Activated T-helper 2 cell treated with anti-CD3 and anti-CD28 coated beads, Interferon-gamma antibody, Interleukin-2, Interleukin-4, amounts not matched to agents 10 μg/mL and 5 μg/mL and 100 μg/mL, durations not matched to agents 14 hours and 24 hours and 36 hours (primary cell): ENCODE measurements around the gene ARHGAP10. TPM values are rescaled to one million over a fixed set of nuclear protein-coding genes. Genes with fewer than 3 reads are reported as not detected.
A peak's percentile ranks its signal among the peaks of the same experiment; 100 is the strongest.

Experiments used
- DNase-seq: peaks from one replicate; pipeline ENCODE4 v3.0.0; 2021; ENCODE audit warnings: low spot score
- H3K27ac Mint-ChIP-seq: one replicate; pipeline ENCODE4 v1.8.0; 2021; ENCODE audit warnings: mixed read lengths
- H3K27me3 Mint-ChIP-seq: one replicate; pipeline ENCODE4 v1.8.0; 2021; ENCODE audit warnings: low read depth, mixed read lengths
- H3K36me3 Mint-ChIP-seq: one replicate; pipeline ENCODE4 v1.8.0; 2021; ENCODE audit warnings: low read depth, mixed read lengths
- H3K4me1 Mint-ChIP-seq: one replicate; pipeline ENCODE4 v1.8.0; 2021; ENCODE audit warnings: low read depth, mixed read lengths
- H3K4me3 Mint-ChIP-seq: one replicate; pipeline ENCODE4 v1.8.0; 2021; ENCODE audit warnings: low read depth, mild to moderate bottlenecking, moderate library complexity, mixed read lengths
- H3K9me3 Mint-ChIP-seq: one replicate; pipeline ENCODE4 v1.8.0; 2021; ENCODE audit warnings: mixed read lengths
- intact Hi-C: fragments of 100-400 bp; cut with micrococcal nuclease; formaldehyde crosslinking; loops from one replicate; pipeline ENCODE4 v1.15.1; 2023
- total RNA-seq: library from RNA; stranded (reverse); gene quantifications from 2 replicates; pipeline ENCODE4 v1.2.3, GENCODE V29; 2022

ARHGAP10 gene
- total RNA-seq, 1 donor from 2014 or later = 18.5 TPM

DNA sequence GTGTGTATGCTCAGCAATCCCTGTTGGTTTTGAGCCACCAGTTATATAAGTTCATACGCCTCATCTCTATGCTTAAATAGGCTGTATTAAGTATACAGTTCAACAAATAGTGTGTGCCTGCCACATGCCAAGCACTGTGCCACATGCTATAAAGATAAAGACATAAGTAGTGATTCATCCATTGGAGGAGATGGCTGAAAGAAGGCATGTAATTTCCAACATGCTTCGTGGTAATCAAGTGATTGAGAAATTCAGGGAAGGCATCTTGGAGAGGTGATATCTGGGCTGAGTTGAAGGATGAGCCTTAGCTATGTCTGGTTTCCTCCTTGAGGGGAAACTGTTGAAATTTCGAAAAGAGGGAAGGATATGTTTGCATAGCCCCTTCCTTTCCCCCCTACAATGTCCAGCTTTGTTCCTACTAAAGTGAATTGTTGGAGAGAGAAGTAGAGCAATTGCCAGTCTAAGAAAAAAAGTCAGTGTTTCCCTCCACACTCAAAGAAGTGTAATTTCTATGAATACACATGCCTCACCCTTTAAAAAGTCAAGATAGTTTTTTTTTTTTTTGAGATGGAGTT lies 96.5 kb downstream of the ARHGAP10 start:
- H3K27me3 Mint-ChIP-seq = no peaks in the 10 kb centered on the region
- intact Hi-C loops = no loop called here

DNA sequence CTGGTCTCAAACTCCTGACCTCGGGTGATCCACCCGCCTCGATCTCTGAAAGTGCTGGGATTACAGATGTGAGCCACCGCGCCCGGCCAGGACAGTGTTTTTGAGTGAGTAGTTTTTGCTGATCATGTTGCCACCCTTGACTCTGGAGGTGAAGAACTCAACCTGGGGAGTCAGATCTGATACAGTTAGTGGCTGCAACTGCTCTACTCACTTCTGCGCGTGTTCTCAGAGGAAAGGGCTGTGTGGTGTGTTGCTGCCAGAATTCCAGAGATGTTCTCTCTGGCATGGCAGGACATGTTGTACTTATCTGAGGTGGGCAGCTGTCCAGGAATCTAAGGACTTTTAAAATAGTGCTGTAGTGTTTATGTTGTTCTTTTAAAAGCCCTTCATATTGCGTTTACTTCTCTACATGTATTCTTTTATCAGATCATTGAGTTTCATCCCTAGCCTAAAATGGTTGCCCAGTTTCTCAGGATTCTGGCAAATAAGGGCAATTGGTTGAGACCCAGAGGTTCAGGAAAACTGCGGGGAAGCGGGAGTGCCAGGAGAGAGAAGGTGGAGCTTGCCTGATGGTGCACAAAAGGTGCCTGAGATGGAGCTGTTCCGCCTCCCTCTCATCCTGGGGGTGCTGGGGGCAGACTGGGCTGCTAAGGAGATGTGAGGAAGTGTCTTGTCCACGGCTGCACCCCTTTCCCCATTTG lies 97.7 kb downstream of the ARHGAP10 start:
- Mint-ChIP-seq H3K4me1 (peaks cover 20% of the 10 kb centered on the region), H3K4me3 (no peak overlapping the region), H3K9me3 (no peaks in the 10 kb centered on the region), H3K27me3 (no peaks in the 10 kb centered on the region), H3K36me3 (peaks cover 23% of the 10 kb centered on the region), H3K27ac (no peak overlapping the region)
- intact Hi-C loops = no loop called here
- DNase-seq = no peak

More for the DNA sequence above, 96.5 kb downstream of the ARHGAP10 start:
- H3K4me1 Mint-ChIP-seq = peaks cover 17% of the 10 kb centered on the region
- no peak overlapping the region for H3K27ac Mint-ChIP-seq
- peaks cover 30% of the 10 kb centered on the region for H3K36me3 Mint-ChIP-seq
- H3K4me3 Mint-ChIP-seq = no peak overlapping the region
- no peaks in the 10 kb centered on the region for H3K9me3 Mint-ChIP-seq
- no peak for DNase-seq

DNA sequence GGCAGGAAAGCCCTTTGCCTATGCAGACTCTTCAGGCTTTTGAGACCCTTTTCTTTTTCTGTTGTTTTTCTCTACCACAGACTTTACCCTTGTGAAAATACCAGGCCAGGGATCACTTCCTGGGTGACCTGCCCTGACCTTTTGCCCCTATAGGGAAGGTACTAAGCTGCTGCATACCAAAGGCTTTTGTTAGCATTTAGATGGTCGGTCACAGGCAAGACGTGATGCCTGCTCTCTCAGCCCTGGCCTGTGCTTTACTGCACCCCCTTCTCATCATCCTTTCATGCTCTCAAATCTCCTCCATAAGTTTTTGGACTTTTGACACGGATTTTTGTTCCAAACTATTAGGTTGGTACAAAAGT lies 98.2 kb downstream of the ARHGAP10 start:
- intact Hi-C loops = no loop called here
- Mint-ChIP-seq H3K36me3 (peaks cover 22% of the 10 kb centered on the region), H3K27ac (no peak overlapping the region), H3K9me3 (no peaks in the 10 kb centered on the region), H3K27me3 (no peaks in the 10 kb centered on the region), H3K4me3 (no peak overlapping the region), H3K4me1 (peaks cover 20% of the 10 kb centered on the region)
- no peak for DNase-seq

GRCh38 chr4:147830987-147831386 lies 99.1 kb downstream of the ARHGAP10 start:
- peaks cover 17% of the 10 kb centered on the region for H3K4me1 Mint-ChIP-seq
- no peak overlapping the region for H3K4me3 Mint-ChIP-seq
- peaks cover 22% of the 10 kb centered on the region for H3K36me3 Mint-ChIP-seq
- no peaks in the 10 kb centered on the region for H3K27me3 Mint-ChIP-seq
- intact Hi-C loops = no loop called here
- DNase-seq = no peak
- H3K27ac Mint-ChIP-seq = no peak overlapping the region
- H3K9me3 Mint-ChIP-seq = no peaks in the 10 kb centered on the region

GRCh38 chr4:147831551-147832171 lies 99.8 kb downstream of the ARHGAP10 start:
- Mint-ChIP-seq H3K4me1 (peaks cover 18% of the 10 kb centered on the region), H3K4me3 (no peak overlapping the region), H3K36me3 (peaks cover 18% of the 10 kb centered on the region), H3K9me3 (no peaks in the 10 kb centered on the region), H3K27me3 (no peaks in the 10 kb centered on the region), H3K27ac (no peak overlapping the region)
- no peak for DNase-seq
- intact Hi-C loops = no loop called here

DNA sequence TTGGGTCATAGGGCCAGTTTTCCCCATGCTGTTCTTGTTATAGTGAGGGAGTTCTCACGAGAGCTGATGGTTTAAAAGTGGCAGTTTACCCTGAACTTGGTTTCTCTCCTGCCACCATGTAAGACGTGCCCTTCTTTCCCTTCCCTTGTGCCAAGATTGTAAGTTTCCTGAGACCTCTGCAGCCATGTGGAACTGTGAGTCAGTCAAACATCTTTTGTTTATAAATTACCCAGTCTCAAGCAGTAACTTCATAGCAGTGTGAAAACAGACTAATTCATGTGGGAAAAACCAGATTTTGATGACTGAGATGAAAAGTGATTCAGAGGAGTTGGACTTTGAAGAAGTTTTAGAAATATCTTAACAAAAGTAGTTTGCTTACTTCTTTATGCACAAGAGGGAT lies 101.4 kb downstream of the ARHGAP10 start:
- H3K27ac Mint-ChIP-seq = peak overlapping the region; percentile 74
- H3K4me3 Mint-ChIP-seq = no peak overlapping the region
- H3K9me3 Mint-ChIP-seq = no peaks in the 10 kb centered on the region
- H3K27me3 Mint-ChIP-seq = no peaks in the 10 kb centered on the region
- no peak for DNase-seq
- intact Hi-C loops = no loop called here
- peaks cover 15% of the 10 kb centered on the region for H3K36me3 Mint-ChIP-seq
- H3K4me1 Mint-ChIP-seq = peaks cover 22% of the 10 kb centered on the region

DNA sequence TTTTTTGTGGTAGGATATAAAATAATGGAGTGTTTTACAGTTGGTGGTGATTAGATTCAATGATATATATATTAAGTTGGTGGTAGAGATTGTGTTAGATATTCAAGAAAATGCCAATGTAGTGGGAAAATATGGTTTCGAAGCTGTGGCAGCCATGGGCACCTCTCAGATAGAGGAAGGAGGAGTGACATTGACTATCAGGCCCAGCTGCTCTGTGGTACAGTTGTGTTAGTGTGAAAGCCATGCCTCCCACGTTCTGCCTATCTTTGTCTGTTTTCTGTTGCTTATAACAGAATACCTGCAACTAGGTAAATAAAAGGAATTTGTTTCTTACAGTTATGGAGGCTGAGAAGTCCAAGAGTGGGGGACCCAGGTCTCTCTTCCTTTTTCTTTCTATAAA lies 101.9 kb downstream of the ARHGAP10 start:
- H3K4me1 Mint-ChIP-seq = peaks cover 23% of the 10 kb centered on the region
- no peak overlapping the region for H3K4me3 Mint-ChIP-seq
- H3K36me3 Mint-ChIP-seq = peaks cover 15% of the 10 kb centered on the region
- H3K9me3 Mint-ChIP-seq = no peaks in the 10 kb centered on the region
- intact Hi-C loops = no loop called here
- no peaks in the 10 kb centered on the region for H3K27me3 Mint-ChIP-seq
- H3K27ac Mint-ChIP-seq = peak overlapping the region; percentile 74
- DNase-seq = no peak

- Mint-ChIP-seq H3K27ac (no peak overlapping the region), H3K9me3 (no peaks in the 10 kb centered on the region), H3K27me3 (no peaks in the 10 kb centered on the region), H3K4me1 (peaks cover 23% of the 10 kb centered on the region), H3K4me3 (no peak overlapping the region), H3K36me3 (peaks cover 15% of the 10 kb centered on the region)
- intact Hi-C loops = no loop called here
- DNase-seq = no peak
These were observed 102.6 kb downstream of the ARHGAP10 start for GRCh38 chr4:147834480-147834879.

DNA sequence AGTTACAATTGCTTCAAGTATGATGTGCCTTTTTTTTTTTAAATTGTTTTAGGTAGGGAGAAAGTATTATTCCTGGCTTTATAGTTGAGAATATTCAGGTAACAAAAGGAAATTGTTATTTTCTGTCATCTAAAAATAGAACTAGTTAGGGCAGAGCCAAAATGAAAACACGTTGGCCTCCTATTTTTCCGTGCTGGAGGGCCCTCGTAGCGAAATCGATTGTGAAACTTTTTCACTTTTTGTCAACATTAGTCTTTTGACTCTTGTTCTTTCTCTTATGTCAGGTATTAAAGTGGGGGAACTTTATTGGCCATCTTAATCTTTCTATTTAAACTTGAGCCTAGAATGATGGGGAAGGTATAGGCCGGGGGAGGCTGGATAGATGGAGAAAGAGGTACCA lies 104.9 kb downstream of the ARHGAP10 start:
- intact Hi-C loops = no loop called here
- Mint-ChIP-seq H3K36me3 (peaks cover 14% of the 10 kb centered on the region), H3K27ac (no peak overlapping the region), H3K4me1 (peaks cover 18% of the 10 kb centered on the region), H3K4me3 (no peak overlapping the region), H3K9me3 (no peaks in the 10 kb centered on the region), H3K27me3 (no peaks in the 10 kb centered on the region)
- DNase-seq = no peak

GRCh38 chr4:147837435-147837834 lies 105.5 kb downstream of the ARHGAP10 start:
- Mint-ChIP-seq H3K4me3 (no peak overlapping the region), H3K27ac (no peak overlapping the region), H3K36me3 (peaks cover 10% of the 10 kb centered on the region), H3K4me1 (peaks cover 16% of the 10 kb centered on the region), H3K9me3 (no peaks in the 10 kb centered on the region), H3K27me3 (no peaks in the 10 kb centered on the region)
- DNase-seq = no peak
- intact Hi-C loops = no loop called here

DNA sequence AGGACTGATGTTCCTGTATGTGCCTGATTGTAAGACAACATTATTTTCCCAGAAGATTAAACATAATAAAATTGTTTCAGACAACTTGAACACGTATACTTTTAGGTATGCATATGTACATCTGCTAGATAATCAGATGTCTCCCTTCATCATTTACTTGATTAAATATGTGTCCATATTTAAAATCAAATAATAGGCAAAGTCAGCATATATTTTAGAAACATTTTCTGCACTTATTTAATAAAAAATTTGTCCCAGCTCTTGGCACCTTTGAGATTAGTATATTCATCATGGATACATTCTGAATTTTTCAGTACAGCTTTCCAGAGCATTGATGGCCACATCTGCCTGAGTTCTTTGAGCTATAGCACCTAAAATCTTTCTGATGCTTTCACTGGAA lies 106.0 kb downstream of the ARHGAP10 start:
- H3K4me1 Mint-ChIP-seq = peaks cover 20% of the 10 kb centered on the region
- H3K27ac Mint-ChIP-seq = no peak overlapping the region
- DNase-seq = no peak
- intact Hi-C loops = no loop called here
- peaks cover 8% of the 10 kb centered on the region for H3K36me3 Mint-ChIP-seq
- H3K9me3 Mint-ChIP-seq = no peaks in the 10 kb centered on the region
- no peaks in the 10 kb centered on the region for H3K27me3 Mint-ChIP-seq
- no peak overlapping the region for H3K4me3 Mint-ChIP-seq

DNA sequence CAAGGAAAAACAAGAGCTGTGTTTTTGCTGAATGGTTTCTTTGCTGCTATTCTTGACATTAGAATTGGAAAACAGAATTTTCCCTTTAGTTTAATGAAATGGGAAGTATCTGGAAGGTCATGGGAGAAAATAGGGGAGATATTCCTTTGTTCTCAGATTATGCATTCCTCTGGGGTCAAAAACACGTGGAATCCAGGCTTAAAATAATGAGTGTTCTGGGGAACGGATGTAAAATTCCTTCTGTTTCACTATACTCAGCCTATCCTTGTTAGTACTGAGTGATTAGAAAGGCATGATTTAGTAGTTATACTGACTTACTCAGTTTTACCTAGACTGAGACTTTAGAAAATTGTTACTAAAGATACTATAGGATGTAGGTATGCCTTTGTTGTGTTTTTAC lies 107.3 kb downstream of the ARHGAP10 start:
- H3K4me3 Mint-ChIP-seq = no peak overlapping the region
- intact Hi-C loops = no loop called here
- no peaks in the 10 kb centered on the region for H3K36me3 Mint-ChIP-seq
- no peaks in the 10 kb centered on the region for H3K9me3 Mint-ChIP-seq
- H3K27me3 Mint-ChIP-seq = no peaks in the 10 kb centered on the region
- H3K4me1 Mint-ChIP-seq = peaks cover 15% of the 10 kb centered on the region
- DNase-seq = no peak
- H3K27ac Mint-ChIP-seq = no peak overlapping the region

GRCh38 chr4:147839663-147840062 lies 107.8 kb downstream of the ARHGAP10 start:
- Mint-ChIP-seq H3K9me3 (no peaks in the 10 kb centered on the region), H3K27ac (no peak overlapping the region)

More at GRCh38 chr4:147839663-147840062, 107.8 kb downstream of the ARHGAP10 start:
- no peaks in the 10 kb centered on the region for H3K36me3 Mint-ChIP-seq
- intact Hi-C loops = no loop called here
- no peak overlapping the region for H3K4me3 Mint-ChIP-seq
- H3K4me1 Mint-ChIP-seq = peaks cover 15% of the 10 kb centered on the region
- no peak for DNase-seq
- no peaks in the 10 kb centered on the region for H3K27me3 Mint-ChIP-seq
